Endothelial cell (in vitro differentiated cells): ENCODE measurements around the gene RTN4. TPM values are rescaled to one million over a fixed set of nuclear protein-coding genes. Genes with fewer than 3 reads are reported as not detected.
A peak's percentile ranks its signal among the peaks of the same experiment; 100 is the strongest.

Source experiments
- DNase-seq: peaks from one replicate; pipeline ENCODE4 v3.0.0; 2021; ENCODE audit warnings: low spot score
- H3K27ac Mint-ChIP-seq: one replicate; pipeline ENCODE4 v1.8.0; 2021; ENCODE audit warnings: mixed read lengths, inconsistent platforms; ENCODE audit not compliant: unreplicated experiment
- H3K27me3 Mint-ChIP-seq: one replicate; pipeline ENCODE4 v1.8.0; 2021; ENCODE audit warnings: mild to moderate bottlenecking, moderate library complexity, mixed read lengths, inconsistent platforms; ENCODE audit not compliant: unreplicated experiment
- H3K36me3 Mint-ChIP-seq: one replicate; pipeline ENCODE4 v1.8.0; 2021; ENCODE audit warnings: mild to moderate bottlenecking, low read depth, mixed read lengths, inconsistent platforms; ENCODE audit not compliant: unreplicated experiment
- H3K4me1 Mint-ChIP-seq: one replicate; pipeline ENCODE4 v1.8.0; 2021; ENCODE audit warnings: mild to moderate bottlenecking, mixed read lengths, inconsistent platforms; ENCODE audit not compliant: unreplicated experiment
- H3K4me3 Mint-ChIP-seq: one replicate; pipeline ENCODE4 v1.8.0; 2021; ENCODE audit warnings: mild to moderate bottlenecking, mixed read lengths, inconsistent platforms; ENCODE audit not compliant: unreplicated experiment
- H3K9me3 Mint-ChIP-seq: one replicate; pipeline ENCODE4 v1.8.0; 2021; ENCODE audit warnings: mixed read lengths, inconsistent platforms; ENCODE audit not compliant: unreplicated experiment
- CTCF ChIP-seq: fragments of 200-600 bp; sonication (generic); IDR thresholded peaks from one replicate; pipeline ENCODE4 v1.5.0; 2021; ENCODE audit warnings: antibody characterized with exemption; ENCODE audit not compliant: unreplicated experiment
- total RNA-seq: library from RNA; stranded (reverse); fragmentation: NEBNext Ultra II Directional; extraction: Animal tissue kit (Norgen Biotek cat#: 25700); gene quantifications from one replicate; pipeline ENCODE4 v1.2.1, GENCODE V29; 2021; ENCODE audit not compliant: unreplicated experiment

Gene RTN4
- total RNA-seq, 1 donor from 2014 or later = 264 TPM

DNA sequence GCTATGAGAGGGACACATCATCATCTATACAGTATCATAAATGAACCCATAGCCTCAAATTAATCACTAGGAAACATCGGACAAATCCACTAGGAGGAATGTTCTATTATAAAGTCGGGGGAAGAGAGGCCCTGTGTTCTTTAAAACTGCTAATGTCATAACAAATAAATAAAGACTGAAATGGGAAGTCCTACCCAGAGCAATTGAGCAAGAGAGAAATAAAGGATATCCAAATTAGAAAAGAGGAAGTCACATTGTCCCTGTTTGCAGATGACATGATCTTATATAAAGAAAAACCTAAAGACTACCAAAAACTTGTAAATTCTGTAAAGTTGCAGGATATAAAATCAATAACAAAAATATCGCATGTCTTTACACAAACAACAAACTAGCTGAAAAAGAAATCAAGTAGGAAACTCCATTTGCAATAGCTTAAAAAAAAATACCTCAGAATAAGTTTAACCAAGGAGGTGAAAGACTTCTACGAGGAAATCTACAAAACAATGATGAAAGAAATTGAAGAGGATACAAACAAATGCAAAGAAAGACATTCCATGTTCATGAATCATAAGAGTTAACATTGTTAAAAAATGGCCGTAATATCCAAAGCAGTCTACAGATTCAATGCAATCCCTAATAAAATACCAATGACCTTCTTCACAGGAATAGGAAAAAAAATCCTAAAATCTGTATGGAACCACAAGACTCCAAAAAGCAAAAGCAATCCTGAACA, 30.6 kb downstream of the RTN4 start:
- Mint-ChIP-seq H3K4me1 (peaks cover 31% of the 10 kb centered on the region), H3K4me3 (no peak overlapping the region), H3K27me3 (no peaks in the 10 kb centered on the region), H3K27ac (peak overlapping the region; percentile 70), H3K9me3 (no peaks in the 10 kb centered on the region), H3K36me3 (peaks cover 4% of the 10 kb centered on the region)
- no peak for DNase-seq
- TF ChIP-seq CTCF = no peak

GRCh38 chr2:55018619-55019018, 31.6 kb downstream of the RTN4 start:
- Mint-ChIP-seq H3K27ac (peak overlapping the region; percentile 39), H3K9me3 (no peaks in the 10 kb centered on the region), H3K4me3 (no peak overlapping the region), H3K4me1 (peaks cover 37% of the 10 kb centered on the region), H3K27me3 (peaks cover 2% of the 10 kb centered on the region), H3K36me3 (peaks cover 4% of the 10 kb centered on the region)
- TF ChIP-seq CTCF = no peak
- no peak for DNase-seq

GRCh38 chr2:55017880-55018279, 32.4 kb downstream of the RTN4 start:
- no peak for TF ChIP-seq CTCF
- H3K4me3 Mint-ChIP-seq = no peak overlapping the region
- DNase-seq = no peak
- H3K27ac Mint-ChIP-seq = no peak overlapping the region
- no peaks in the 10 kb centered on the region for H3K9me3 Mint-ChIP-seq
- peaks cover 2% of the 10 kb centered on the region for H3K27me3 Mint-ChIP-seq
- H3K4me1 Mint-ChIP-seq = peaks cover 43% of the 10 kb centered on the region
- peaks cover 4% of the 10 kb centered on the region for H3K36me3 Mint-ChIP-seq

DNA sequence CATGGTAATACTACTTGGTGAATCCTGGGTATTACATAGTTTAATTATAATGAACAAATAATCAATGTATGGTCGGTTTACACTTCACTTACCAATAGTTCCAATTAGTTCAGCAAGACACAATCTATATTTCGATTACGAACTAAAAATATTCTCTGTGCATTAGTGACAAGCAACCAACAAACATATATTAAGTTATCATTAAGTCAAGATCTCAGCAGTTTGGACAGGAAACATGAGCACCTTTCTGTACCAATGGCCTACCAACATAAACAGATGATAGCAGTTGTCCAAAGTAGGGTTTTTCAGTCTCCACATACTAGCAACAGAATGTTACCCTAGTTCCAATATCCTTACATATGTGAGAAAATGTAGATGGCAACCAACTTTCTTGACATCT, 32.8 kb downstream of the RTN4 start:
- no peak for DNase-seq
- Mint-ChIP-seq H3K27me3 (peaks cover 2% of the 10 kb centered on the region), H3K36me3 (peaks cover 4% of the 10 kb centered on the region), H3K4me3 (no peak overlapping the region), H3K4me1 (peaks cover 46% of the 10 kb centered on the region), H3K27ac (no peak overlapping the region), H3K9me3 (no peaks in the 10 kb centered on the region)
- no peak for TF ChIP-seq CTCF
